Gastroesophageal sphincter (tissue), 4 donors: ENCODE data around the gene ALK. TPM values are rescaled to one million over a fixed set of nuclear protein-coding genes. Genes with fewer than 3 reads are reported as not detected.
A peak's percentile ranks its signal among the peaks of the same experiment; 100 is the strongest.

Experiments used
- ATAC-seq: fragments of 150-250 bp; one replicate; pipeline ENCODE4 v1.9.1; 2016; ENCODE audit warnings: mild to moderate bottlenecking, moderate library complexity
- H3K27ac ChIP-seq, 4 donors: fragments of 200-600 bp; sonication (generic) in 3 of 4; 1 replicate in 3 of 4; 2 replicates in 1 of 4; pipeline ENCODE4 v1.5.1; 2016 to 2019
- H3K27me3 ChIP-seq: fragments of 200-600 bp; sonication (generic); one replicate; pipeline ENCODE4 v1.5.1; 2019
- H3K36me3 ChIP-seq, 2 donors: fragments of 200-600 bp; sonication (generic); one replicate each; pipeline ENCODE4 v1.5.1; 2019; ENCODE audit warnings: control low read depth in 1 of 2
- H3K4me1 ChIP-seq, 3 donors: fragments of 200-600 bp; sonication (generic); 1 replicate in 2 of 3; 2 replicates in 1 of 3; pipeline ENCODE4 v1.5.1; 2016 to 2019; ENCODE audit warnings: control low read depth in 2 of 3
- H3K4me3 ChIP-seq, 2 donors: fragments of 200-600 bp; sonication (generic); one replicate each; pipeline ENCODE4 v1.5.1; 2019; ENCODE audit warnings: mild to moderate bottlenecking in 1 of 2, moderate library complexity in 1 of 2
- H3K9me3 ChIP-seq, 3 donors: fragments of 200-600 bp; sonication (generic); one replicate each; pipeline ENCODE4 v1.5.1; 2017 to 2019; ENCODE audit warnings: control low read depth in 2 of 3
- CTCF ChIP-seq, 4 experiments: fragments of 200-600 bp in 2 of 4; fragments of 450-650 bp in 2 of 4; sonication (generic) in 1 of 4; IDR thresholded peaks; one replicate each; pipeline ENCODE4 v1.5.1; 2017 to 2019; ENCODE audit warnings: antibody characterized with exemption in 4 of 4, mild to moderate bottlenecking in 2 of 4, moderate library complexity in 2 of 4
- EP300 ChIP-seq: sonication (generic); formaldehyde crosslinking; IDR thresholded peaks from one replicate; pipeline ENCODE4 v1.6.1; 2017; ENCODE audit warnings: antibody characterized with exemption, mild to moderate bottlenecking
- POLR2A ChIP-seq, 2 donors: fragments of 450-650 bp; IDR thresholded peaks; one replicate each; pipeline ENCODE4 v1.6.1; 2017; ENCODE audit warnings: antibody characterized with exemption in 2 of 2, mild to moderate bottlenecking in 2 of 2, moderate library complexity in 1 of 2
- POLR2AphosphoS5 ChIP-seq: sonication (generic); formaldehyde crosslinking; IDR thresholded peaks from one replicate; pipeline ENCODE4 v1.6.1; 2017; ENCODE audit warnings: antibody characterized with exemption
- WGBS, 2 donors: methylation state at CpG; one replicate each; pipeline ENCODE4 v1.1.5; 2018; ENCODE audit warnings: low coverage in 1 of 2; 5-methylcytosine and 5-hydroxymethylcytosine counted together
- total RNA-seq, 4 donors: library from RNA; depleted of rRNA; stranded (reverse); fragments of >200 nt; gene quantifications; one replicate each; pipeline ENCODE4 v1.1.0, GENCODE V29; 2016

The ALK gene
- total RNA-seq, 4 donors from 2014 or later, result 0.94 to 1.6 (median 1.1) TPM

GRCh38 chr2:29789911-29790485 is 131.4 kb downstream of the ALK start:
- no peak for TF ChIP-seq EP300
- no peak for TF ChIP-seq CTCF (IDR thresholded peaks at IDR 0.05)
- no peak for TF ChIP-seq POLR2A (IDR thresholded peaks at IDR 0.05)
- no peak for TF ChIP-seq POLR2AphosphoS5
- no peaks in the 10 kb centered on the region for H3K9me3 ChIP-seq
- ATAC-seq, result no peak
- H3K4me3 ChIP-seq, result no peak overlapping the region
- H3K27me3 ChIP-seq, result no peaks in the 10 kb centered on the region
- 79 to 84% methylated on average over 2 to 5 of the region's 5 CpGs for WGBS, 2 donors
- H3K27ac ChIP-seq, result no peak overlapping the region
- H3K36me3 ChIP-seq, result no peaks in the 10 kb centered on the region
- H3K4me1 ChIP-seq, result no peaks in the 10 kb centered on the region

- TF ChIP-seq POLR2AphosphoS5, result no peak
- no peak for TF ChIP-seq CTCF (IDR thresholded peaks at IDR 0.05)
- TF ChIP-seq EP300, result no peak
- no peak for TF ChIP-seq POLR2A (IDR thresholded peaks at IDR 0.05)
- Histone ChIP-seq H3K27me3 (no peaks in the 10 kb centered on the region), H3K36me3 (no peaks in the 10 kb centered on the region), H3K9me3 (no peaks in the 10 kb centered on the region), H3K27ac (no peak overlapping the region), H3K4me1 (no peaks in the 10 kb centered on the region), H3K4me3 (no peak overlapping the region)
- WGBS, 2 donors, result 49 to 61% methylated on average over 4 of the region's 8 CpGs
- no peak for ATAC-seq
Measured at GRCh38 chr2:29787473-29788465, 133.6 kb downstream of the ALK start.

- 78 to 87% methylated on average over 3 to 5 of the region's 5 CpGs for WGBS, 2 donors
- no peak for ATAC-seq
- H3K4me1 ChIP-seq, result no peaks in the 10 kb centered on the region
- TF ChIP-seq EP300 (no peak), POLR2AphosphoS5 (no peak), POLR2A (IDR thresholded peaks at IDR 0.05) (no peak), CTCF (IDR thresholded peaks at IDR 0.05) (no peak)
- no peak overlapping the region for H3K4me3 ChIP-seq
- H3K27ac ChIP-seq, result no peak overlapping the region
- no peaks in the 10 kb centered on the region for H3K27me3 ChIP-seq
- no peaks in the 10 kb centered on the region for H3K36me3 ChIP-seq
- H3K9me3 ChIP-seq, result no peaks in the 10 kb centered on the region
Measured at GRCh38 chr2:29786361-29786760, 135.0 kb downstream of the ALK start.

GRCh38 chr2:29783666-29784065 is 137.7 kb downstream of the ALK start:
- ATAC-seq, result no peak
- Histone ChIP-seq H3K4me3 (no peak overlapping the region), H3K4me1 (no peaks in the 10 kb centered on the region), H3K27ac (no peak overlapping the region), H3K27me3 (no peaks in the 10 kb centered on the region), H3K36me3 (no peaks in the 10 kb centered on the region), H3K9me3 (no peaks in the 10 kb centered on the region)
- 59% methylated on average over 4 of the region's 6 CpGs; no CpG with 5 or more reads in 1 of the 2 donors for WGBS, 2 donors
- no peak for TF ChIP-seq POLR2A (IDR thresholded peaks at IDR 0.05)
- TF ChIP-seq EP300, result no peak
- peak in 1 of 4 experiments; percentile 18 for TF ChIP-seq CTCF (IDR thresholded peaks at IDR 0.05)
- TF ChIP-seq POLR2AphosphoS5, result no peak
